Coronary artery (tissue), 2 donors: ENCODE results near the gene EFEMP1.
"Not testable (repeated sequence)": the region's sequence is repeated elsewhere in the genome, so short reads cannot be mapped to it uniquely, and the experiment has no call there.

ENCODE experiments used
- DNase-seq: peaks from one replicate; pipeline ENCODE4 v3.0.0-alpha.2; 2017; ENCODE audit warnings: low spot score
- H3K27ac ChIP-seq, 2 donors: fragments of 200-600 bp; sonication (generic); one replicate each; pipeline ENCODE4 v1.5.1; 2016 to 2019
- H3K4me3 ChIP-seq: fragments of 200-600 bp; sonication (generic); 2 replicates; pipeline ENCODE4 v1.5.1; 2016; ENCODE audit warnings: mild to moderate bottlenecking, moderate library complexity
- TF ChIP-seq, protein P1 (sequence below): fragments of 200-600 bp; sonication (generic); IDR thresholded peaks from one replicate; pipeline ENCODE4 v1.5.1; 2019; ENCODE audit warnings: antibody characterized with exemption

The EFEMP1 gene

DNA sequence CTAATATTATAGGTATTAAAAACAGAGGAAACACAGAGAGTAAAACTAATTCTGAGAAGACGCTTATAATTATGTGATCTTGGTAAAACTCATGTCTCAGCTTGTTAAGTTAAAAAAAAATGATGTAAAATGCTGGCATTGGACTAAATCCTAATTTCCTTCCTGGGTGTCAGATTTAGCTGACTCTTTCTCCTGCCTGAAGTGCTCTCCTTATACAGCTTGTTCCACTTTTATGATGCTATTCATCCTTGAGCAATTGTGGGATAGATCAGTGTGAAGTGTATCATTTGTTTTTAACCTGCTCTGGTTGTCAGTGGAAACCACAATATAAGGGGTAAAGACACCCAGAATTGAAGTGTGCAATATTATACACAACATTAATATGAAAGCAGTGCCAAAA is 84.9 kb downstream of the EFEMP1 start:
- TF ChIP-seq, protein P1, sequence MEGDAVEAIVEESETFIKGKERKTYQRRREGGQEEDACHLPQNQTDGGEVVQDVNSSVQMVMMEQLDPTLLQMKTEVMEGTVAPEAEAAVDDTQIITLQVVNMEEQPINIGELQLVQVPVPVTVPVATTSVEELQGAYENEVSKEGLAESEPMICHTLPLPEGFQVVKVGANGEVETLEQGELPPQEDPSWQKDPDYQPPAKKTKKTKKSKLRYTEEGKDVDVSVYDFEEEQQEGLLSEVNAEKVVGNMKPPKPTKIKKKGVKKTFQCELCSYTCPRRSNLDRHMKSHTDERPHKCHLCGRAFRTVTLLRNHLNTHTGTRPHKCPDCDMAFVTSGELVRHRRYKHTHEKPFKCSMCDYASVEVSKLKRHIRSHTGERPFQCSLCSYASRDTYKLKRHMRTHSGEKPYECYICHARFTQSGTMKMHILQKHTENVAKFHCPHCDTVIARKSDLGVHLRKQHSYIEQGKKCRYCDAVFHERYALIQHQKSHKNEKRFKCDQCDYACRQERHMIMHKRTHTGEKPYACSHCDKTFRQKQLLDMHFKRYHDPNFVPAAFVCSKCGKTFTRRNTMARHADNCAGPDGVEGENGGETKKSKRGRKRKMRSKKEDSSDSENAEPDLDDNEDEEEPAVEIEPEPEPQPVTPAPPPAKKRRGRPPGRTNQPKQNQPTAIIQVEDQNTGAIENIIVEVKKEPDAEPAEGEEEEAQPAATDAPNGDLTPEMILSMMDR, result no peak
- peak overlapping the region in 1 of 2 donors; percentile 47 for H3K27ac ChIP-seq
- DNase-seq, result no peak
- H3K4me3 ChIP-seq, result no peak overlapping the region

DNA sequence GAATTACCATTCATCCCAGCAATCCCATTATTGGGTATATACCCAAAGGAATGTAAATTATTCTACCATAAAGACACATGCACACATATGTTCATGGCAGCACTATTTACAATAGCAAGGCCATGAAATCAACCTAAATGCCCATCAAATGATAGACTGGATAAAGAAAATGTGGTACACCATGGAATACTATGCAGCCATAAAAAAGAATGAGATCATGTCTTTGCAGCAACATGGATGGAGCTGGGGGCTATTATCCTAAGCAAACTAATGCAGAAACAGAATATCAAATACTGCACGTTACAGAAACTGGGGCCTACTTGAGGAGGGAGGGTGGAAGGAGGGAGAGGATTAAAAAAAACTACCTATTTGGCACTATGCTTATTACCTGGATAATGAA is 85.5 kb downstream of the EFEMP1 start:
- H3K4me3 ChIP-seq, DNase-seq, H3K27ac ChIP-seq: not testable (repeated sequence)

DNA sequence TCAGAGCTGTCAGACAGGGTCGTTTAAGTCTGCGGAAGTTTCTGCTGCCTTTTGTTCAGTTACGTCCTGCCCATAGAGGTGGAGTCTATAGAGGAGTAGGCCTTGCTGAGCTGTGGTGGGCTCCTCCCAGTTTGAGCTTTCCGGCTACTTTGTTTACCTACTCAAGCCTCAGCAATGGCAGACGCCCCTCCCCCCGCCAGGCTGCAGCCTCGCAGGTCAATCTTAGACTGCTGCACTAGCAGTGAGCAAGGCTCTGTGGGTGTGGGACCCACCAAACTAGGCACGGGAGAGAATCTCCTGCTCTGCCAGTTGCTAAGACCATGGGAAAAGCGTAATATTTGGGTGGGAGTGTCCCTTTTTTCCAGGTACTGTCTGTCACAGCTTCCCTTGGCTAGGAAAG is 86.5 kb downstream of the EFEMP1 start:
- H3K27ac ChIP-seq, result no peak overlapping the region
- H3K4me3 ChIP-seq, result no peak overlapping the region
- no peak for DNase-seq
- TF ChIP-seq, protein P1, result no peak

DNA sequence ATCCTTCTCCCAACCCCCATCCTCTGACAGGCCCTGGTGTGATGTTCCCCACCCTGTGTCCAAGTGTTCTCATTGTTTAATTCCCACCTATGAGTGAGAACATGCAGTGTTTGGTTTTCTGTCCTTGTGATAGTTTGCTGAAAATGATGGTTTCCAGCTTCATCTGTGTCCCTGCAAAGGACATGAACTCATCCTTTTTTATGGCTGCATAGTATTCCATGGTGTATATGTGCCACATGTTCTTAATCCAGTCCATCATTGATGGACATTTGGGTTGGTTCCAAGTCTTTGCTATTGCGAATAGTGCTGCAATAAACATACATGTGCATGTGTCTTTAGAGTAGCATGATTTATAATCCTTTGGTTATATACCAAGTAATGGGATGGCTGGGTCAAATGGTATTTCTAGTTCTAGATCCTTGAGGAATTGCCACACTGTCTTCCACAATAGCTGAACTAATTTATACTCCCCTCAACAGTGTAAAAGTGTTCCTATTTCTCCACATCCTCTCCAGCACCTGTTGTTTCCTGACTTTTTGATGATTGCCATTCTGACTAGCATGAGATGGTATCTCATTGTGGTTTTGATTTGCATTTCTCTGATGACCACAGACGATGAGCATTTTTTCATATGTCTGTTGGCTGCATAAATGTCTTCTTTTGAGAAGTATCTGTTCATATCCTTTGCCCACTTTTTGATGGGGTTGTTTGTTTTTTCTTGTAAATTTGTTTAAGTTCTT is 91.7 kb downstream of the EFEMP1 start:
- DNase-seq, H3K27ac ChIP-seq, H3K4me3 ChIP-seq: not testable (repeated sequence)

DNA sequence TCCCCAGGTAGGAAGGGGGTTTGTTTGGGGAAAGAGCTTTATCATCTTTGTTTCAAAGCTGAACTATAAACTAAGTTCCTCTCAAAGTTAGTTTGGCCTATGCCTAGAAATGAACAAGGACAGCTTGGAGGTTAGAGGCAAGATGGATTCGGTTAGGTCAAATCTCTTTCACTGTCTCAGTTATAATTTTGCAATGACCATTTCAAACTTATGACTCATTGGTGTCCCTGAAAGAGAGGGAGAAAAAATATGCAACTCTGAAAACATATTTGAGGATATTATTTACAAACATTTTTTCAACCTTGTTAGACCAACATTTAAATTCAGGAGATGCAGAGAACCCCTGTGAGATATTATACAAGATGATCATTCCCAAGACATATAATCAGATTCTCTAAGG is 95.7 kb downstream of the EFEMP1 start:
- H3K27ac ChIP-seq, result no peak overlapping the region
- TF ChIP-seq, protein P1, result no peak
- DNase-seq, result no peak
- no peak overlapping the region for H3K4me3 ChIP-seq

DNA sequence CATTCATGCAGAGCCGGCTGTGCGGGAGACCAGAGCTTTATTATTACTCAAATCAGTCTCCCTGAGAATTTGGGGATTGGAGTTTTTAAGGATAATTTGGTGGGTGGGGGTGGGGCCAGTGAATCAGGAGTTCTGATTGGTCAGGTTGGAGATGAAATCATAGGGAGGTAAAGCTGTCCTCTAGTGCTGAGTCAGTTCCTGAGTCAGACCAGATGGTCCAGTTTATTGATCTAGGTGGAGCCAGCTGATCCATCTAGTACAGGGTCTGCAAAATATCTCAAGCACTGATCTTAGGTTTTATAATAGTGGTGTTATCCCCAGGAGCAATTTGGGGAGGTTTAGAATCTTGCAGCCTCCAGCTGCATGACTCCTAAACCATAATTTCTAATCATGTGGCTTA is 96.2 kb downstream of the EFEMP1 start:
- not testable (repeated sequence) for H3K27ac ChIP-seq, DNase-seq, H3K4me3 ChIP-seq

DNA sequence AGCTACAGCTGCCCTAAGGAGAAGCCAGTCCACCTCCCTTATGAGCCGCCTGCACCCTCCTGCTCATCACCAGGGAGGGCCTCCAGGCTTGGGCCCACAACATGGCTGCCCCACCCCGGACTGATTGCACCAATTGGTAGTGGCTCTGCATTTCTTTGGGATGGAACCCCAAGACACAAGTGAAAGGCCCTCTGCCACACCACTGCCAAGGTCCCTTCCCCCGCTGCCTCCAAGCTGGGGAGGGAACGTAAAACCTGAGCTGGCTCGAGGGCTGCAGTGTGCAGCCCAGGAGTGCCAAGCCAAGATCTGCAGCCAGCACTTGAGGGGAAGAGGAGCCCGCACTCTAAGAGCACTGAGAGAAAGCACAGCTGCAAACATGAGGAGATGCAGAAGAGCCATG is 97.3 kb downstream of the EFEMP1 start:
- H3K27ac ChIP-seq, result no peak overlapping the region
- TF ChIP-seq, protein P1, result no peak
- no peak overlapping the region for H3K4me3 ChIP-seq
- DNase-seq, result no peak

DNA sequence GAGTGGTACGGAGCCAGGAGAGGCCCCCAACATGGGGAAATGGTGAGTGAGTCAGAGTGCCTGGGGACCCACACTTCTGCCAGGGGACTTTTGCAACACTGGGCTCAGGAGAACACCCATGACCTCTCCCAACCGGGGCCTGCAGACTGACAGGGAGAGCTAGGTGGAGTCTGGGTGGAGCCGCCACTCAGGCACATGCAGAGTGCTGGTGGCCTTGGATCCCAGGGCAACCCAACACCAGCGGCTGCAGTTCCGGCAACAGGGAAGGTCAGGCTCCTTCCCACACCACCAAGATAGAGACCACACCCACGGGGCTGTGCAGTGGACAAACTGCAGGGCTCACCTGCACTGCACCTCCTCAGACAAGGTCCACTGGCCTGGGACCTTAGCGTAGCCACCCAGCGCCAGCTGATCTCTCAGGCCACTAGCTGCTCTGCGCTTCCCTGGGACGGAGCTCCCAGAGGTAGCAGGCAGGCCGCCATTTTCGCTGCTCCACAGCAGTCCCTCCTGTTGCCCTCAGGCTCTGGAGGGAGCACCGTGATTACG is 99.0 kb downstream of the EFEMP1 start:
- Histone ChIP-seq H3K27ac (no peak overlapping the region), H3K4me3 (no peak overlapping the region)
- TF ChIP-seq, protein P1, result no peak
- DNase-seq, result no peak
